A549 (cell line): ENCODE results near the gene BHLHA15.

ENCODE experiments used
- EP300 ChIP-seq, 2 experiments: fragments of >200 bp; sonication (Bioruptor Twin); formaldehyde crosslinking; IDR thresholded peaks; 2 replicates in 1 of 2; 3 replicates in 1 of 2; pipeline ENCODE4 v1.6.1; 2016 to 2017
- FOSL2 ChIP-seq, 2 experiments: fragments of 450-650 bp in 1 of 2; fragments of >200 bp in 1 of 2; sonication (Bioruptor Twin) in 1 of 2; formaldehyde crosslinking; IDR thresholded peaks; 2 replicates each; pipeline versions ENCODE4 v1.5.0 to v1.6.1; 2016 to 2020; ENCODE audit warnings: mild to moderate bottlenecking in 1 of 2, moderate library complexity in 1 of 2
- POLR2A ChIP-seq: IDR thresholded peaks from 2 replicates; pipeline ENCODE4 v1.6.1; 2012; ENCODE audit warnings: mild to moderate bottlenecking, low read length
- RFX5 ChIP-seq: fragments of 450-650 bp; IDR thresholded peaks from 2 replicates; pipeline ENCODE4 v1.7.1; 2014; ENCODE audit warnings: antibody characterized with exemption, mild to moderate bottlenecking, moderate library complexity
- ZC3H11A ChIP-seq: fragments of 450-650 bp; IDR thresholded peaks from 2 replicates; pipeline ENCODE4 v1.6.1; 2014; ENCODE audit warnings: antibody characterized with exemption, mild to moderate bottlenecking
- TF ChIP-seq, protein P1 (sequence below): fragments of >200 bp; sonication (Bioruptor Twin); formaldehyde crosslinking; IDR thresholded peaks from 3 replicates; pipeline ENCODE4 v1.5.1; 2016
- TF ChIP-seq, protein P2 (sequence below): IDR thresholded peaks from 2 replicates; pipeline ENCODE4 v1.6.1; 2012

DNA sequence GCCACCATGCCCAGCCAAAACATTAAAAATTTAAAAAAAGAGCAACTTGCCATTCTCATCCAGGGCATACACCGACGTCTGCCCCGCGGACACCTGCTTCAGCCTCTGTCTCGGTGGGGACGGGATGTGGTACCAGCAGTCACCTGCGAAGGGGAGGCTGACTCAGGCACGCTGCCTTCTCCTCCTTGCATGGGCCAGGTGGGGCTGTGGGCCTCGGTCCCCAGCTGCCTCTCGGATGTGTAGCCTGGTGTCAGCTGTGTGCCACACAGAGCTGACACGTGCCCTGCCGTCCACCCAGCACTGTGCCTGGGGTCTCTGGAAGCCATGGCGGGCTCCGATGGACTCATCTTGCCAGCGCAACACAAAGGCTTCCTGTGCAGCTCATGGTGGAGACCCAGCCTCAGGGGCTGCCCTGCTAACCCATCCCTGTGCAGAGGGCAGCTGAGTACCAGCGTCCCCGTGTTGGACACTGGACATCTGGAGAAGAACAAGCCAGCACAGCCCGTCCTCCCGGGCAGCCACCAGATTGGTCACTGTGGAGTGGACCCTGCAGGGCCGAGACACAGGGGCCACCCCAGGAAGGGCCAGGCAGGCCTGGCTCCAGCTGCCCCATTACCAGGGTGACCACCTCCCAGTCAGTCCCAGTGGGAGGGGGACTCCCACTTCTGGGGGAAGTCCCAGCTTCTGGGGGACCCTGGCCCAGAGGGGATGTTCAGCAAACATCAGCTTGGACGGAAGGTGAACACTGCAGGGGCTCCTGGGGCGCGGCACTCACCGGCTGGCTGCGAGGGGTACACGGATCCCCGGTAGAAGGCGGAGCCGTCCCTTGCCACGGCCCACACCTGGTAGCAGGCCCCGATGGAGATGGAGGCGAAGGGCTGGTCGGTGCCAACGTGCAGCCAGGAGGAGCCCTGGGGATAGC is 10.6 kb downstream of the BHLHA15 start:
- TF ChIP-seq EP300 (IDR thresholded peaks at IDR 0.05) (no peak), POLR2A (no peak), FOSL2 (IDR thresholded peaks at IDR 0.05) (no peak), FOSL2 (CRISPR knock-in tag; IDR thresholded peaks at IDR 0.05) (no peak), ZC3H11A (no peak), RFX5 (no peak)
- TF ChIP-seq, protein P1, sequence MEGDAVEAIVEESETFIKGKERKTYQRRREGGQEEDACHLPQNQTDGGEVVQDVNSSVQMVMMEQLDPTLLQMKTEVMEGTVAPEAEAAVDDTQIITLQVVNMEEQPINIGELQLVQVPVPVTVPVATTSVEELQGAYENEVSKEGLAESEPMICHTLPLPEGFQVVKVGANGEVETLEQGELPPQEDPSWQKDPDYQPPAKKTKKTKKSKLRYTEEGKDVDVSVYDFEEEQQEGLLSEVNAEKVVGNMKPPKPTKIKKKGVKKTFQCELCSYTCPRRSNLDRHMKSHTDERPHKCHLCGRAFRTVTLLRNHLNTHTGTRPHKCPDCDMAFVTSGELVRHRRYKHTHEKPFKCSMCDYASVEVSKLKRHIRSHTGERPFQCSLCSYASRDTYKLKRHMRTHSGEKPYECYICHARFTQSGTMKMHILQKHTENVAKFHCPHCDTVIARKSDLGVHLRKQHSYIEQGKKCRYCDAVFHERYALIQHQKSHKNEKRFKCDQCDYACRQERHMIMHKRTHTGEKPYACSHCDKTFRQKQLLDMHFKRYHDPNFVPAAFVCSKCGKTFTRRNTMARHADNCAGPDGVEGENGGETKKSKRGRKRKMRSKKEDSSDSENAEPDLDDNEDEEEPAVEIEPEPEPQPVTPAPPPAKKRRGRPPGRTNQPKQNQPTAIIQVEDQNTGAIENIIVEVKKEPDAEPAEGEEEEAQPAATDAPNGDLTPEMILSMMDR = no peak
- TF ChIP-seq, protein P2, sequence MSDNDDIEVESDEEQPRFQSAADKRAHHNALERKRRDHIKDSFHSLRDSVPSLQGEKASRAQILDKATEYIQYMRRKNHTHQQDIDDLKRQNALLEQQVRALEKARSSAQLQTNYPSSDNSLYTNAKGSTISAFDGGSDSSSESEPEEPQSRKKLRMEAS = no peak
